GM11168 (cell line): Measurements from ENCODE around the gene MSL1.

Source experiments
- in situ Hi-C: fragments of 300-500 bp; cut with MboI; formaldehyde crosslinking; loops from one replicate; pipeline ENCODE4 v1.12.0; 2022; ENCODE audit warnings: low sequenced_read_pairs; ENCODE audit not compliant: unreplicated experiment

Gene MSL1

GRCh38 chr17:40121181-40122135 is at the start of gene MSL1:
TSS of gene MSL1 (plus strand) at chr17:40121971. CDS start at chr17:40122613, 642 bp downstream.
- in situ Hi-C loops, result no loop called here

GRCh38 chr17:40072040-40072734 is 49.6 kb upstream of the MSL1 start:
- in situ Hi-C loops, result no loop called here

- in situ Hi-C loops, result no loop called here
Measured at GRCh38 chr17:40072735-40073346, 48.9 kb upstream of the MSL1 start.

- in situ Hi-C loops, result no loop called here
Measured at GRCh38 chr17:40073454-40074174, 48.2 kb upstream of the MSL1 start.

GRCh38 chr17:40074175-40074512 is 47.6 kb upstream of the MSL1 start:
- in situ Hi-C loops, result no loop called here

- in situ Hi-C loops, result no loop called here
Measured at GRCh38 chr17:40074871-40075200, 46.9 kb upstream of the MSL1 start.

GRCh38 chr17:40075201-40075941 is 46.4 kb upstream of the MSL1 start:
- in situ Hi-C loops, result no loop called here

GRCh38 chr17:40075942-40076498 is 45.8 kb upstream of the MSL1 start:
- in situ Hi-C loops, result no loop called here

GRCh38 chr17:40076591-40076990 is 45.2 kb upstream of the MSL1 start:
- in situ Hi-C loops, result no loop called here

GRCh38 chr17:40079545-40079944 is 42.2 kb upstream of the MSL1 start:
- in situ Hi-C loops, result no loop called here

- in situ Hi-C loops, result no loop called here
Measured at GRCh38 chr17:40084477-40084876, 37.3 kb upstream of the MSL1 start.

GRCh38 chr17:40086150-40087044 is 35.4 kb upstream of the MSL1 start:
- in situ Hi-C loops, result no loop called here

GRCh38 chr17:40087049-40087794 is 34.5 kb upstream of the MSL1 start:
- in situ Hi-C loops, result no loop called here

- in situ Hi-C loops, result no loop called here
Measured at GRCh38 chr17:40087903-40088718, 33.7 kb upstream of the MSL1 start.

- in situ Hi-C loops, result no loop called here
Measured at GRCh38 chr17:40089077-40089895, 32.5 kb upstream of the MSL1 start.
